Adipose tissue (tissue), 3 donors: ENCODE data around the gene SDHB. TPM values are rescaled to one million over a fixed set of nuclear protein-coding genes. Genes with fewer than 3 reads are reported as not detected.

ENCODE experiments used
- H3K27ac ChIP-seq: one replicate; pipeline ENCODE4 v1.5.1; 2013; ENCODE audit warnings: low read depth, low read length
- WGBS, 3 donors: extraction: QIAGEN DNeasy Blood & Tissue Kit; methylation state at CpG; one replicate each; pipeline ENCODE4 v1.1.7; 2013; 5-methylcytosine and 5-hydroxymethylcytosine counted together
- polyA plus RNA-seq, 3 donors: library from polyadenylated mRNA; stranded (reverse); fragments of 200-250 nt; gene quantifications; one replicate each; pipeline ENCODE4 v1.2.3, GENCODE V29; 2013
- donor health status: healthy with polysubstance abuse.
- donor health status: Bipolar disorder and iron deficiency.
- donor health status: healthy.

The SDHB gene
- polyA plus RNA-seq, 3 donors = 79.6 to 164 (median 122) TPM

GRCh38 chr1:17056551-17056950 is 2.7 kb upstream of the SDHB start:
- WGBS, 3 donors = 79 to 86% (median 84%) methylated on average over 4 of the region's 4 CpGs
- no peak overlapping the region for H3K27ac ChIP-seq

DNA sequence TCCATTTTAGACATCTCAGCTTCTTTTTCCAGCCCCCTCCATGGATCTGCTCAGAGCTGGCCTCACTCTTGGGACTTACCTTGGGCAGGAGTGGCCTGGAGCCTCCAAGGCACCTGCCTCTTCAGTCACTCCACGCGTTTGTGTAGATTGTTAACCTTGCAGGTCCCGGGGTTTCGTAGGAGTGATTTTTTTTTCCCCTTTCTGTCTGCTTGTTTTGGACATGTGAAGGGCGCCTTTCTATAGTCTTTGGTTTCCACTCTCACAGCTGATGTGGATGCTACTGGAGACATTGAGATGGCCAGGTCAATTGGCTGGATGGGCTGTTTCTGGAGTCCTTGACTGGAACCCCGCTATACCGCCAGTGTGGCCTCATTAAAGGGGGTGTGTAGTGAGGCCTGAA is 2.0 kb upstream of the SDHB start:
- H3K27ac ChIP-seq = no peak overlapping the region
- 88 to 95% (median 94%) methylated on average over 7 of the region's 7 CpGs for WGBS, 3 donors

DNA sequence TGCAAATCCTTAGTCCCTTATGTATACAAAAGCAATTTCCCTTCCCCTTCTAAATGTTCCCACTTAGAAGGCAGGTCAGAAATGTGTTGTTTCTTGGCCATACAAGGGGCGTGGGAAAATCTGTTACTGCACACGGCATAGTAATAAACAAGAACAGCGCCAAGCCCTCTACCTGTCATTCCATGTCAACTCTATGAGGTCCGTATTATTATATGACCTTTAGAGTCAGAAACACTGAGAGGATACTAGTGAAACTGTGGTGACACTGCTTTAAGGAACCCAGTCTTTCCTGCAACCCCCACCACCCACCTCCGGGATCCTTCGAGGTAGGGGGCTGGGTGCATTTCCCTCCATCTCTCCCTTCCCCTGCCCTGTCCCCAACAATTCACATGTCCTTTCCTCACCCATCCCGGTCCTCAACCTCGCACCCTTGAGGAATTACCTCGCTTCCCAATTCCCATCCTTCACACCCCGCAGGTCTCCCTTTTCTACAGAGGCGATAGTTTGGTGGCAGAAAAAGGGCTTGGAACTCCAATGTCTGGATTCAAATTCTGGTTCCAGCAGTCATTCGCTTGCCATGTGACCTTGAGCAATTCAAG is 647 bp downstream of the SDHB start:
- WGBS, 3 donors = 0 to 8% (median 6%) methylated on average over 12 of the region's 12 CpGs
- H3K27ac ChIP-seq = peak overlapping the region; percentile 57

GRCh38 chr1:17052641-17053040 is 1.2 kb downstream of the SDHB start:
- H3K27ac ChIP-seq = no peak overlapping the region

- H3K27ac ChIP-seq = no peak overlapping the region
- WGBS, 3 donors = 27 to 80% (median 75%) methylated on average over 1 of the region's 1 CpG
Observed at GRCh38 chr1:17052038-17052437, 1.8 kb downstream of the SDHB start.

DNA sequence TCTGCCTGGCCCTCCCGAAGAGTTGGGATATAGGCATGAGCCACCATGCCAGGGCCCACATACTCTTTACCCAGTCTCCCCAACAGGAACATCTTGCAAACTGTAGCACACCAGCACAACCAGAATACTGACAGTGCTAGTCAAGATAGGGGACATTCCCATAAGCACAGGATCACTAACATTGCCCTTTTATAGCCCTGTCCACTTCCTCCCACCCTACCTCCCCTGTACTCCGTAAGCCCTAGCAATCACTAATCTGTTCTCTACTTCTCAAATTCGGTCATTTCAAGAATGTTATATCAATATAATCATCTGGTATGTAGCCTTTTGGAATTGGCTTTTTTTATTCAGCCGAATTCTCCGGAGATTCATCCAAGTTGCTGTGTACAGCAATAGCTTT is 5.9 kb downstream of the SDHB start:
- WGBS, 3 donors = 84 to 88% (median 86%) methylated on average over 5 of the region's 5 CpGs
- no peak overlapping the region for H3K27ac ChIP-seq

DNA sequence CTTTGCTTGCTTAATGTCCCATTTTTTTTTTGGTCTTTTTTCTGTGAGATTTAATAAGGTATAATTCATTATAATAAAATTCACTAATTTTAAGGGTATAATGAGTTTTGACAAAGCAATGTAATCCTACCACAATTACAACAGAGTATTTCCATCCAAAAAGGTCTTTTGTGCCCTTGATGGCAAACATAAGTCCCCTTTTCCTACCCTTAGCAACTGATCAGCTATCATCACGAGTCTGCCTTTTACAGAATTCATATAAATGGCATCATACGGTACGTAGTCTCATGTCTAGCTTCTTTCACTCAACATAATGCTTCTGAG is 7.5 kb downstream of the SDHB start:
- 58 to 69% (median 61%) methylated on average over 3 of the region's 3 CpGs for WGBS, 3 donors
- H3K27ac ChIP-seq = no peak overlapping the region

DNA sequence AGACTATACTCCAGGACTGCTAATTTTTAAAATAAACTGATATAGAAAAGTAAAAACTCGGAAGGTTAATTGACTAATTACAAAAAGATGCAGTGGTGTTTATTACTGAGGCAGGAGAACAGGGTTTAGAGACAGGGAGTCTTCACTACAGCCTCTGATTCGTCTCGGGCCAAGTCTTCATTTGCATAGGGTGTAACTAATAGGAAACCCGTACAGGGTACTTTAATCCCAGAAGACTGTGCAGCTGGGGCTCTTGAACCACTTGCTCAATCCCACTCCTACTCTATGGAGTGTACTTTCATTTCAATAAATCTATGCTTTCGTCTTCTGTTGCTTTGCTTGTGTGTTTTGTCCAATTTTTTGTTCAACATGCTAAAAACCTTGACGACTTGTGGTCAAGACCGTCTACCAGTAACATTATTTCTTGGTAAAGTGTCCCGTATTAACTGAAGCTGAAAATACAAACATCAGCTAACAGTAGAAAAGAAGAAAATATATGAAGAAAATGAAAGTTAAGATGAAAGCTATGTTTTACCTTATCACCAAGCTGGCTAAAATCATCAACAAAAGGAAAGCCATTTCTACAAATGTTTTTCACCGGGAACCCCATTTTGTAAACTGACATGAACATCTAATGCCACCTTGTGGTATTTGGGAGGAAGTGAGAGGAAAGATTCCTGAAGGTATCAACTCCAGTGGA is 8.0 kb downstream of the SDHB start:
- 30 to 37% (median 36%) methylated on average over 9 of the region's 9 CpGs for WGBS, 3 donors

DNA sequence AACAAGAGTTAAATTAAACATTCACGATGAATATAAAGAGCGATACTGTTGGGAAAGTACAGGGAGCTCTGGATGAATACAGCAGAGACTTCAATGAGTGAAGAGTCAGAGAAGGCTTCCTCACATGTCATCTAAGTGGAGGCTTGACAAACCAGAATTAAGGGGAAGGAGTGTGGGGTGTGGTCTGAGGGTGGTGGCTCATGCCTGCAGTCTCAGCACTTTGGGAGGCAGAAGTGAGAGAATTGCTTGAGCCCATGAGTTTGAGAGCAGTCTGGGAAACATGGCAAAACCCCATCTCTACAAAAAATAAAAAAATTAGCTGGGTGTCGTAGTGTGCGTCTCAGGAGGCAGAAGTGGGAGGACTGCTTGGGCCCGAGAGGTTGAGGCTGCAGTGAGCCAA is 8.7 kb downstream of the SDHB start:
- WGBS, 3 donors = 64 to 77% (median 65%) methylated on average over 5 of the region's 5 CpGs
- no peak overlapping the region for H3K27ac ChIP-seq

More for the DNA sequence above, 8.0 kb downstream of the SDHB start:
- no peak overlapping the region for H3K27ac ChIP-seq

- 86 to 93% (median 91%) methylated on average over 5 of the region's 5 CpGs for WGBS, 3 donors
Observed at GRCh38 chr1:17043676-17044075, 10.2 kb downstream of the SDHB start.

DNA sequence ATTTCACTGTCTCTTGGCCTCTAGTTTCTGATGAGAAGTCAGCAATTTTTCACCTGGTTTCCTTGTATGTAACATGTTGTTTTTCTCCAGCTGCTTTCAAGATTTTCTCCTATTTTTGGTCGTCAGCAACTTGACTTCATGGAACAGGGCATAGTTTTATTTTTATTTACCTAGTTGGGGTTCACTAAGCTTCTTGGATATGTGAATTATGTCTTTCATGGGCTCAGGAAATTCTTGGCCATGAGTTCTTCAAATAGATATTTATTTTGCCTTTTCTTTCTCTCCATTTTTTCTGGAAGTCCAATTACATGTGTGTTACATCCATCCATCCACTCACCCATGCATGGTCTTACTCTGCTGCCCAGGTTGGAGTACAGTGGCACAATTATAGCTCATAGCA is 13.7 kb downstream of the SDHB start:
- WGBS, 3 donors = 80 to 88% (median 83%) methylated on average over 1 of the region's 1 CpG
- no peak overlapping the region for H3K27ac ChIP-seq

More at GRCh38 chr1:17043676-17044075, 10.2 kb downstream of the SDHB start:
- no peak overlapping the region for H3K27ac ChIP-seq

GRCh38 chr1:17039522-17039921 is 14.3 kb downstream of the SDHB start:
- 95 to 100% (median 96%) methylated on average over 2 of the region's 2 CpGs for WGBS, 3 donors

GRCh38 chr1:17033481-17033880 is 20.4 kb downstream of the SDHB start:
- H3K27ac ChIP-seq = no peak overlapping the region
- WGBS, 3 donors = 80 to 87% (median 85%) methylated on average over 4 of the region's 4 CpGs

More at GRCh38 chr1:17039522-17039921, 14.3 kb downstream of the SDHB start:
- H3K27ac ChIP-seq = no peak overlapping the region

- H3K27ac ChIP-seq = no peak overlapping the region
- WGBS, 3 donors = 77 to 99% (median 97%) methylated on average over 3 of the region's 3 CpGs
Observed at GRCh38 chr1:17032741-17033140, 21.1 kb downstream of the SDHB start.

- WGBS, 3 donors = 45 to 96% (median 96%) methylated on average over 4 of the region's 4 CpGs
Observed at GRCh38 chr1:17031436-17031835, 22.4 kb downstream of the SDHB start.

GRCh38 chr1:17030206-17030605 is 23.6 kb downstream of the SDHB start:
- no peak overlapping the region for H3K27ac ChIP-seq
- WGBS, 3 donors = 84 to 89% (median 88%) methylated on average over 4 of the region's 4 CpGs

More at GRCh38 chr1:17031436-17031835, 22.4 kb downstream of the SDHB start:
- H3K27ac ChIP-seq = no peak overlapping the region

- 54 to 69% (median 67%) methylated on average over 5 of the region's 5 CpGs for WGBS, 3 donors
- no peak overlapping the region for H3K27ac ChIP-seq
Observed at GRCh38 chr1:17028662-17029188, 25.1 kb downstream of the SDHB start.

DNA sequence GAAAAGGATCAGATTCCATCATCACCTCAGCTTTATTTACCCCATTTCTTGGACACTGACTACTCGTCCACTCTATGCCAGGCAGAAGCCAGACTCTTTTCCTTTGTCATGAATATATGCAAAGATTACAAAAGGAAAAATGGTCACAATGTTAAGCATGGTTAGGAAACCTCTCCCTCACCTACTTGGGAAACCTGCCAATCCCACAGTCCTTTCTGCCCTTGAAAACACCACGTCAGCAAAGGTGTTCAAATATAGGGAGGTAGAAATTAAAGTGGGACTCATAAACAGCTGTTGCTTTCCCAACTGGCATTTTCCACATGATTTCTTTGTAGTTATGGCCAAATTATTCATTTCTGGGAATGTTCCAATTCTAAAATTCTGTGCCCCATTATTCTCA is 25.9 kb downstream of the SDHB start:
- 20 to 60% (median 53%) methylated on average over 2 of the region's 2 CpGs for WGBS, 3 donors
- H3K27ac ChIP-seq = no peak overlapping the region

DNA sequence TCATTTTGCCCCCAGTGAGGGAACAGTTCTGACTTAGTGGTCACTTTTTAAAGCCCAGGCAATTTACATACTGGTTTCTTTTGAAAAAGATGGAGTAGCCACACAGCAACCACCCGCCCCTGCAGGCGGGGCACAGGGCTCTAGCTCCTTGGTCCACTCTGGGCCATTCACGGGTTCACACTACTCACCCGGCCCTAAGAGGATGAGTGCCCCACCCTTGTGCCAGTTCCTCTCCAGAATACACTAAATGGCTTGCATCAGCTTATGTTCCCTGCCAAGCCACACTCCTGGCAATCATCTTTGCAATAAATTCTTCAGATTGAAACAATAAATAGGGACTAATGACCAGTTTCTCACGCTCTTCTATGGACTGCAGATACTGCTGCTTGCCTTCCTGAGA is 26.4 kb downstream of the SDHB start:
- 55 to 75% (median 72%) methylated on average over 5 of the region's 5 CpGs for WGBS, 3 donors
- H3K27ac ChIP-seq = no peak overlapping the region

GRCh38 chr1:17024721-17025120 is 29.1 kb downstream of the SDHB start:
- 47 to 93% (median 81%) methylated on average over 1 of the region's 1 CpG for WGBS, 3 donors
- no peak overlapping the region for H3K27ac ChIP-seq
